Measurements from ENCODE around the gene PPM1A.
A peak's percentile ranks its signal among the peaks of the same experiment; 100 is the strongest.

PPM1A gene

GRCh38 chr14:60245380-60246177 is 3.4 kb upstream of the PPM1A start:
- TF ChIP-seq EZH2phosphoT487 (conservative IDR thresholded peaks at IDR 0.05; ENCODE audit: low read length) = no peak
- no peak for TF ChIP-seq CTCF (IDR thresholded peaks at IDR 0.05; ENCODE audit: insufficient read depth, low read length, poor library complexity, severe bottlenecking)
- no peak overlapping the region for H3K9ac ChIP-seq (ENCODE audit: low read length)
- H3F3A ChIP-seq (ENCODE audit: insufficient read depth) = peaks cover 8% of the 10 kb centered on the region; the same call in 1 of the 2 replicates
- no peaks in the 10 kb centered on the region for H3K9me2 ChIP-seq (replicated peaks; ENCODE audit: insufficient read depth, low read length)
- no peaks in the 10 kb centered on the region for H3K27me3 ChIP-seq (ENCODE audit: low read length)
- no peaks in the 10 kb centered on the region for H3K9me3 ChIP-seq (ENCODE audit: insufficient read depth, low read length)
- H4K20me1 ChIP-seq (ENCODE audit: low read depth, low read length) = peaks cover 5% of the 10 kb centered on the region; the same call in 1 of the 2 replicates
- no peaks in the 10 kb centered on the region for H3K36me3 ChIP-seq (ENCODE audit: low read length)
- peaks cover 8% of the 10 kb centered on the region for H3K79me2 ChIP-seq (ENCODE audit: insufficient read depth, low read length)
- no peak overlapping the region for H3K27ac ChIP-seq (ENCODE audit: low read depth, low read length)
- no peak overlapping the region for H2AFZ ChIP-seq (ENCODE audit: low read depth, low read length, severe bottlenecking)
- H3K4me3 ChIP-seq (ENCODE audit: insufficient read depth, low read length, poor library complexity, severe bottlenecking) = no peak overlapping the region
- H3K4me2 ChIP-seq (ENCODE audit: low read depth, low read length, poor library complexity, severe bottlenecking) = no peak overlapping the region

DNA sequence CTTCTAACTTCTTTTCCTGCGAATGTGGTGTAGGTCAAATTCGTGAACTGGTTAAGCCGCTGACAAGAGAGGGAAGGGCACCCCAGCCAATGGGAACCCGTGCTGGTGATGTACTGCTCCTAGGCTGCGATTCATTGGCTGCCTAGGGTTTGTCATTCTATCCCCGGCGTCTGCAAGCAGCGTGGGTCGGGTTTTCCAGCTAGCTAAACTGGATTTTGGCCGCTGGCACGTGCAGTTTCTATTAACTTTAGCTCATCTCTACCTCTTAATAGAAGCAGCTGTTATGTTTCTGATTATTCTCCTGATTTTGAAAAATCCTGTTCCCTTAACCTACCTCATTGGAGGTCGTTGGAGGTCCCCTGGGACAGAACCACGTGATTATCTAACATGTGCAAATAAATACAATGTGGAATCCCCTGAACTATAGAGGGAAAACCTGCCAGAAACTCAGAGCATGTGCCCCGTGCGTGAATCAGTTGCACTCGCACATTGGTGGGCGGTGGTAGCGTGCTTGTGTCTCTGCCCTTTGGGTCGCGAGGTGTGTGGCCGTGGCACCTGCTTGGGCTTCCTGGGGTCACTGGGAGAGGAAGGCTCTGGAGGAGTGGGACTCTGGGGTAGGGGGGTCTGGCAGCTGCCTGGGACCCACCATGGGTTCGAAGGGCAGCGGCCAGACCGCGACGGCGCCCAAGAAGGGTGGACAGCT is 876 bp upstream of the PPM1A start:
- H3K79me2 ChIP-seq (ENCODE audit: insufficient read depth, low read length) = peaks cover 33% of the 10 kb centered on the region
- H3K36me3 ChIP-seq (ENCODE audit: low read length) = 0 out of 2 replicates have a peak, but pooled peaks cover 5% of the 10 kb centered on the region
- TF ChIP-seq EZH2phosphoT487 (conservative IDR thresholded peaks at IDR 0.05; ENCODE audit: low read length) (no peak), CTCF (IDR thresholded peaks at IDR 0.05; ENCODE audit: insufficient read depth, low read length, poor library complexity, severe bottlenecking) (no peak)
- peak overlapping the region; percentile 91 for H3K9ac ChIP-seq (ENCODE audit: low read length)
- H4K20me1 ChIP-seq (ENCODE audit: low read depth, low read length) = peaks cover 23% of the 10 kb centered on the region
- no peaks in the 10 kb centered on the region for H3K27me3 ChIP-seq (ENCODE audit: low read length)
- peak overlapping the region; percentile 66 for H3K4me3 ChIP-seq (ENCODE audit: insufficient read depth, low read length, poor library complexity, severe bottlenecking)
- peak overlapping the region; percentile 87 for H3K27ac ChIP-seq (ENCODE audit: low read depth, low read length)
- peaks cover 8% of the 10 kb centered on the region; the same call in 1 of the 2 replicates for H3F3A ChIP-seq (ENCODE audit: insufficient read depth)
- peak overlapping the region; percentile 84 for H3K4me2 ChIP-seq (ENCODE audit: low read depth, low read length, poor library complexity, severe bottlenecking)
- H3K9me2 ChIP-seq (replicated peaks; ENCODE audit: insufficient read depth, low read length) = no peaks in the 10 kb centered on the region
- H3K9me3 ChIP-seq (ENCODE audit: insufficient read depth, low read length) = no peaks in the 10 kb centered on the region
- peak overlapping the region; percentile 83 for H2AFZ ChIP-seq (ENCODE audit: low read depth, low read length, severe bottlenecking)

GRCh38 chr14:60249321-60250256 is 568 bp downstream of the PPM1A start:
- no peaks in the 10 kb centered on the region for H3K27me3 ChIP-seq (ENCODE audit: low read length)
- H3K4me2 ChIP-seq (ENCODE audit: low read depth, low read length, poor library complexity, severe bottlenecking) = peak overlapping the region; percentile 95
- peaks cover 25% of the 10 kb centered on the region for H4K20me1 ChIP-seq (ENCODE audit: low read depth, low read length)
- H3K9ac ChIP-seq (ENCODE audit: low read length) = peak overlapping the region; percentile 72
- H3K9me2 ChIP-seq (replicated peaks; ENCODE audit: insufficient read depth, low read length) = no peaks in the 10 kb centered on the region
- H3K36me3 ChIP-seq (ENCODE audit: low read length) = 0 out of 2 replicates have a peak, but pooled peaks cover 5% of the 10 kb centered on the region
- peak overlapping the region; percentile 80 for H3K4me3 ChIP-seq (ENCODE audit: insufficient read depth, low read length, poor library complexity, severe bottlenecking)
- H2AFZ ChIP-seq (ENCODE audit: low read depth, low read length, severe bottlenecking) = peak overlapping the region; percentile 3
- H3F3A ChIP-seq (ENCODE audit: insufficient read depth) = peaks cover 8% of the 10 kb centered on the region; the same call in 1 of the 2 replicates
- peaks cover 48% of the 10 kb centered on the region for H3K79me2 ChIP-seq (ENCODE audit: insufficient read depth, low read length)
- peak overlapping the region; percentile 76 for H3K27ac ChIP-seq (ENCODE audit: low read depth, low read length)
- H3K9me3 ChIP-seq (ENCODE audit: insufficient read depth, low read length) = no peaks in the 10 kb centered on the region
- TF ChIP-seq EZH2phosphoT487 (conservative IDR thresholded peaks at IDR 0.05; ENCODE audit: low read length) = no peak
- no peak for TF ChIP-seq CTCF (IDR thresholded peaks at IDR 0.05; ENCODE audit: insufficient read depth, low read length, poor library complexity, severe bottlenecking)
